ENCODE measurements around the gene C16orf82. TPM values are rescaled to one million over a fixed set of nuclear protein-coding genes. Genes with fewer than 3 reads are reported as not detected.

C16orf82 gene
- total RNA-seq, 1 donor from 2014 or later = not detected

- H3K4me1 ChIP-seq = peaks cover 12% of the 10 kb centered on the region
- H3K4me3 ChIP-seq = peak overlapping the region; percentile 54
- H3K27ac ChIP-seq (replicated peaks) = peak overlapping the region; percentile 83
- no peaks in the 10 kb centered on the region for H3K9me3 ChIP-seq (replicated peaks)
- TF ChIP-seq, protein P1, sequence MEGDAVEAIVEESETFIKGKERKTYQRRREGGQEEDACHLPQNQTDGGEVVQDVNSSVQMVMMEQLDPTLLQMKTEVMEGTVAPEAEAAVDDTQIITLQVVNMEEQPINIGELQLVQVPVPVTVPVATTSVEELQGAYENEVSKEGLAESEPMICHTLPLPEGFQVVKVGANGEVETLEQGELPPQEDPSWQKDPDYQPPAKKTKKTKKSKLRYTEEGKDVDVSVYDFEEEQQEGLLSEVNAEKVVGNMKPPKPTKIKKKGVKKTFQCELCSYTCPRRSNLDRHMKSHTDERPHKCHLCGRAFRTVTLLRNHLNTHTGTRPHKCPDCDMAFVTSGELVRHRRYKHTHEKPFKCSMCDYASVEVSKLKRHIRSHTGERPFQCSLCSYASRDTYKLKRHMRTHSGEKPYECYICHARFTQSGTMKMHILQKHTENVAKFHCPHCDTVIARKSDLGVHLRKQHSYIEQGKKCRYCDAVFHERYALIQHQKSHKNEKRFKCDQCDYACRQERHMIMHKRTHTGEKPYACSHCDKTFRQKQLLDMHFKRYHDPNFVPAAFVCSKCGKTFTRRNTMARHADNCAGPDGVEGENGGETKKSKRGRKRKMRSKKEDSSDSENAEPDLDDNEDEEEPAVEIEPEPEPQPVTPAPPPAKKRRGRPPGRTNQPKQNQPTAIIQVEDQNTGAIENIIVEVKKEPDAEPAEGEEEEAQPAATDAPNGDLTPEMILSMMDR (IDR thresholded peaks at IDR 0.05; ENCODE audit: borderline replicate concordance) = peak; percentile 97
- intact Hi-C loops (cut with micrococcal nuclease) = no loop called here
- no peaks in the 10 kb centered on the region for H3K36me3 ChIP-seq
- H3K27me3 ChIP-seq (ENCODE audit: low read depth) = peaks cover 55% of the 10 kb centered on the region
- peak; percentile 87 for DNase-seq
These were observed 43.2 kb downstream of the C16orf82 start for GRCh38 chr16:27109666-27110523.

DNA sequence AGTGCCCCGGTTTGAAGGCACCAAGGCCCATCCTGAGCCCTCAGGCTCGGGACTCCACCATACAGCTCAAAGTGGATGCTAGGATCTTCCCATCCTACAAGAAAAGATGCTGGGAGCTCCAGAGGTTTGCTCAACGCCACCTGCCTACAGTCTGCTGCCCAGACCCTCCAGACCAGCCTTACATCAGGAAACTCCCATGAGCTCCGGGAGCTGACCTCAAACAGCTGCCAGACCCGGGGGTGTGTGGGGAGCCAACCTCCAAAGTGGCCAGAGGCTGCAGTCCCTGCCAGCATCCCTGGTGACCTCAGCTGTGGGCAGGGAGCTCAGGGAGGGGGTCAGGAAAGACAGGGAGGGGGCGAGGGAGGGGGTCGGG is 43.8 kb downstream of the C16orf82 start:
- intact Hi-C loops (cut with micrococcal nuclease) = no loop called here
- Histone ChIP-seq H3K36me3 (no peaks in the 10 kb centered on the region), H3K9me3 (replicated peaks) (no peaks in the 10 kb centered on the region), H3K27me3 (ENCODE audit: low read depth) (peaks cover 58% of the 10 kb centered on the region), H3K4me1 (peaks cover 12% of the 10 kb centered on the region), H3K27ac (replicated peaks) (peak overlapping the region; percentile 83), H3K4me3 (peak overlapping the region; percentile 54)
- TF ChIP-seq, protein P1 (IDR thresholded peaks at IDR 0.05; ENCODE audit: borderline replicate concordance) = no peak
- DNase-seq = no peak

DNA sequence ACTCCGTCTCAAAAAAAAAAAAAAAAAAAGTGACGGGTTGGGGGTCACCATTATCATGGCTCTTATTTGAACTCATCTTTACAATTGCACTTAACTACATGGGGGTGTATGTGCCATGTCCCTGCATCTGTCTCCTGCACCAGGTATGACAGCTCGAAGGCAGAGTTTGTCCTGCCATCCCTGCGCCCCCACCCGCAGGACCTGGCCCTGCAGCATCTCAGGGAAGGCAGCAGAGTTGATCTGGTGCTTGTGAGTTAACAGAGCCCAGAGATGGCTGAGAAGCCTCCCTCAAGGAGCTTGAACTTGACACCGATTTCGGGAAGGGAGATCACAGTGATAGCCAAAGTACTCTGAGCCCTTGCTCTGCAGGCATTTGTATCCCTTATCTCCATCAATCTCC is 44.8 kb downstream of the C16orf82 start:
- TF ChIP-seq, protein P1 (IDR thresholded peaks at IDR 0.05; ENCODE audit: borderline replicate concordance) = no peak
- intact Hi-C loops (cut with micrococcal nuclease) = no loop called here

DNA sequence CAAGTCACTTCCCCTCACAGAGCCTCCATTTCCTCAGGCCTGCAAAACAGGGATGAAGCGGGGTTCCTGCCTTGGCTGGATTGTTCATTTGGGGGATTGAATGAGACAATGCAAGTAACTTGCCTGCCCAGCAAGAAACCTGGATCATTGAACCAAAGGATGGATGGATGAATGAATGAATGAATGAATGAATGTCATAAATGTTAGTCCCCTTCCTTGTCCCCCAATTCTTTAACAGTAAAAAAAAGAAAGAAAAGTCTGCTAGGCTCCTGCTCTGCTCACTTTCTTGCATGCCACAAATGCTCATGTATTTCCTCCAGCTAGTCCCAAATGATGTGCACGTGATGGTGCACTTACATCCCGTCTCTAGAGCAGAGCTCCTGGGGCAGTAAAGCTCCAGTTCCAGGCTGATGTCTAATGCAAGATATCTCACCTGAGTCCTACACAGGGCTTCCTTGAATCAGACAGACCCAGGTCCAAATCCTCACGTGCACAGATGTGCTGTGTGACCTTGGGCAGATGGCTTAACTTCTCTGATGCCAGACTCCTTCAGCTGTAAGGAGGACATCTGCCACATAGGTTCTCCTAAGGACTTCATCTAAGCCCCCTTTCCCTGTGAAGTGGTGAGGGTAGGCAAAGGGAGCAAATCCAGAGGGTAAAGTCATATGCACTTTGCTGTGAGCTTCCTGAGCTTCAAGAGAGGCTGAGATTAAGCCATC is 45.5 kb downstream of the C16orf82 start:
- peaks cover 12% of the 10 kb centered on the region for H3K4me1 ChIP-seq
- peaks cover 62% of the 10 kb centered on the region for H3K27me3 ChIP-seq (ENCODE audit: low read depth)
- DNase-seq = no peak
- TF ChIP-seq, protein P1 (IDR thresholded peaks at IDR 0.05; ENCODE audit: borderline replicate concordance) = no peak
- H3K36me3 ChIP-seq = no peaks in the 10 kb centered on the region
- H3K9me3 ChIP-seq (replicated peaks) = peaks cover 4% of the 10 kb centered on the region
- intact Hi-C loops (cut with micrococcal nuclease) = no loop called here
- H3K27ac ChIP-seq (replicated peaks) = no peak overlapping the region
- H3K4me3 ChIP-seq = no peak overlapping the region

More for the DNA sequence above, 44.8 kb downstream of the C16orf82 start:
- Histone ChIP-seq H3K27ac (replicated peaks) (no peak overlapping the region), H3K4me3 (no peak overlapping the region), H3K36me3 (no peaks in the 10 kb centered on the region), H3K4me1 (peaks cover 12% of the 10 kb centered on the region), H3K9me3 (replicated peaks) (peaks cover 4% of the 10 kb centered on the region), H3K27me3 (ENCODE audit: low read depth) (peaks cover 58% of the 10 kb centered on the region)
- DNase-seq = no peak

DNA sequence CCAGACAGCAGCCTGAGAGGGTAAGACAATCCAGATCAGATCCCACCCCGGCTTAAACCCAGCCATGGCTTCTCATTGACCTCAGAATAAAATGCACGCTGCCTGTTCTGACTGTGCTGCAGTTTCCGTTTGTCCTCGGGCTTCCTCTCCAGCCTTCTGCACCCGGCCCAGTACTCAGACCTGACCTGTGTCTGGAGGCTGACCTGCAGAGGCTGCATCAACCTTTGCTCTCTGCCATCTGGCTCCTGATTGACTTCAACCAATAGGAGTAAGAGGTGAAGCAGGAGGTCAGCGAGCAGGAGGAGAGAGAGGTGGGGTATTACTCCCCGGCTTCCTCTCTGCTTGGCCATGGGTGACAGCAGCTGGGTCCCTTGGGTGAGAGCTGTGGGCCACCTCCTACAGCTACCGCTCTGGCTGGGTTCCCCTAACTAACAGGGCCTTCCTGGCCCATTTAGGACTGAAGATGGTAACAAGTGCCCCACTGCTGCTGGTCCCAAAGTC is 46.7 kb downstream of the C16orf82 start:
- intact Hi-C loops (cut with micrococcal nuclease) = no loop called here
- Histone ChIP-seq H3K9me3 (replicated peaks) (peaks cover 4% of the 10 kb centered on the region), H3K27ac (replicated peaks) (no peak overlapping the region), H3K36me3 (no peaks in the 10 kb centered on the region), H3K27me3 (ENCODE audit: low read depth) (peaks cover 58% of the 10 kb centered on the region), H3K4me1 (peaks cover 12% of the 10 kb centered on the region), H3K4me3 (no peak overlapping the region)
- TF ChIP-seq, protein P1 (IDR thresholded peaks at IDR 0.05; ENCODE audit: borderline replicate concordance) = no peak
- no peak for DNase-seq

Data from left ventricle myocardium inferior (tissue), 1 donor.